T-helper 2 cell treated with Interferon-gamma antibody and Interleukin-4, amounts not matched to agents 100 ng/mL and 5 ng/mL, for 36 hours (primary cell): ENCODE results near the gene RPLP2. TPM values are rescaled to one million over a fixed set of nuclear protein-coding genes. Genes with fewer than 3 reads are reported as not detected.

ENCODE experiments used
- intact Hi-C: fragments of 100-400 bp; cut with micrococcal nuclease; formaldehyde crosslinking; loops from one replicate; pipeline ENCODE4 v1.15.1; 2023
- total RNA-seq: library from RNA; stranded (reverse); gene quantifications from 2 replicates; pipeline ENCODE4 v1.2.3, GENCODE V29; 2022

The RPLP2 gene
- total RNA-seq, 1 donor from 2014 or later, result 2,156 TPM

- intact Hi-C loops, result loop anchor here (5.0 kb wide), 1 partner anchor 66 kb away; the partner anchor contains the start of gene CHID1
These were observed 36.8 kb downstream of the RPLP2 start for GRCh38 chr11:846496-847098.

- intact Hi-C loops, result loop anchor here (1.0 to 5.0 kb wide), 2 partner anchors 64 to 203 kb away; partner anchors contain the start of gene CHID1
These were observed 38.1 kb downstream of the RPLP2 start for GRCh38 chr11:847876-848275.

GRCh38 chr11:848380-848931 is 38.7 kb downstream of the RPLP2 start:
- intact Hi-C loops, result loop anchor here (1.0 to 5.0 kb wide), 2 partner anchors 64 to 203 kb away; partner anchors contain the start of gene CHID1

GRCh38 chr11:849104-849824 is 39.5 kb downstream of the RPLP2 start:
- intact Hi-C loops, result loop anchor here (5.0 kb wide), 1 partner anchor 63 kb away; the partner anchor contains the start of gene CHID1

GRCh38 chr11:849951-850774 is 40.4 kb downstream of the RPLP2 start:
- intact Hi-C loops, result loop anchor here (5.0 kb wide), 1 partner anchor 62 kb away; the partner anchor contains the start of gene CHID1

- intact Hi-C loops, result no loop called here
These were observed 41.3 kb downstream of the RPLP2 start for GRCh38 chr11:850775-851763.

GRCh38 chr11:852762-853161 is 43.0 kb downstream of the RPLP2 start:
- intact Hi-C loops, result no loop called here

- intact Hi-C loops, result no loop called here
These were observed 44.1 kb downstream of the RPLP2 start for GRCh38 chr11:853682-854448.

GRCh38 chr11:854601-855329 is 45.0 kb downstream of the RPLP2 start:
- intact Hi-C loops, result no loop called here

- intact Hi-C loops, result no loop called here
These were observed 45.5 kb downstream of the RPLP2 start for GRCh38 chr11:855330-855674.

- intact Hi-C loops, result no loop called here
These were observed 46.0 kb downstream of the RPLP2 start for GRCh38 chr11:855796-856195.

- intact Hi-C loops, result no loop called here
These were observed 46.6 kb downstream of the RPLP2 start for GRCh38 chr11:856397-856796.

GRCh38 chr11:858053-858761 is 48.4 kb downstream of the RPLP2 start:
- intact Hi-C loops, result no loop called here

- intact Hi-C loops, result no loop called here
These were observed 49.1 kb downstream of the RPLP2 start for GRCh38 chr11:858762-859339.

GRCh38 chr11:859394-860131 is 49.8 kb downstream of the RPLP2 start:
- intact Hi-C loops, result no loop called here

- intact Hi-C loops, result no loop called here
These were observed 50.7 kb downstream of the RPLP2 start for GRCh38 chr11:860234-861104.
